Stimulated activated naive CD4-positive, alpha-beta T cell treated with Interleukin-2 at 50 U/mL for 16 hours (primary cell): Measurements from ENCODE around the gene TMEM221.
"Not testable (repeated sequence)": the region's sequence is repeated elsewhere in the genome, so short reads cannot be mapped to it uniquely, and the experiment has no call there.

Experiments used
- DNase-seq: peaks from one replicate; lab custom pipeline; 2025; lab: John Stamatoyannopoulos, UW

Gene TMEM221

GRCh38 chr19:17448131-17448967 is at the start of gene TMEM221:
TMEM221 (minus strand) TSS chr19:17448668; CDS start chr19:17448462, 206 bp downstream.
- peak; percentile 25 for DNase-seq

GRCh38 chr19:17497149-17497798 is 48.8 kb upstream of the TMEM221 start:
- DNase-seq: no peak

GRCh38 chr19:17496337-17496997 is 48.0 kb upstream of the TMEM221 start:
- DNase-seq: peak; percentile 76

GRCh38 chr19:17495639-17496296 is 47.3 kb upstream of the TMEM221 start:
- no peak for DNase-seq

GRCh38 chr19:17491287-17491686 is 42.8 kb upstream of the TMEM221 start:
- DNase-seq: no peak

GRCh38 chr19:17490411-17490810 is 41.9 kb upstream of the TMEM221 start:
- no peak for DNase-seq

- DNase-seq: no peak
These were observed 41.0 kb upstream of the TMEM221 start for GRCh38 chr19:17489392-17490030.

- DNase-seq: peak; percentile 73
These were observed 40.3 kb upstream of the TMEM221 start for GRCh38 chr19:17488593-17489391.

GRCh38 chr19:17487284-17488121 is 39.0 kb upstream of the TMEM221 start:
- no peak for DNase-seq

- no peak for DNase-seq
These were observed 38.2 kb upstream of the TMEM221 start for GRCh38 chr19:17486545-17487240.

- no peak for DNase-seq
These were observed 36.2 kb upstream of the TMEM221 start for GRCh38 chr19:17484520-17485185.

- DNase-seq: no peak
These were observed 35.1 kb upstream of the TMEM221 start for GRCh38 chr19:17483605-17484002.

GRCh38 chr19:17482877-17483604 is 34.6 kb upstream of the TMEM221 start:
- no peak for DNase-seq

GRCh38 chr19:17481986-17482385 is 33.5 kb upstream of the TMEM221 start:
- DNase-seq: no peak

- no peak for DNase-seq
These were observed 30.9 kb upstream of the TMEM221 start for GRCh38 chr19:17479325-17479791.

- DNase-seq: no peak
These were observed 27.2 kb upstream of the TMEM221 start for GRCh38 chr19:17475541-17476115.

- not testable (repeated sequence) for DNase-seq
These were observed 26.6 kb upstream of the TMEM221 start for GRCh38 chr19:17475011-17475540.
